ENCODE results near the gene HECTD2. TPM values are rescaled to one million over a fixed set of nuclear protein-coding genes. Genes with fewer than 3 reads are reported as not detected.

HECTD2 gene
- total and polyA plus RNA-seq, 2 of the 8 experiments (the other 6 are each of a cell fraction or from before 2014, with no cell fraction given): 5.7 to 11.9 TPM

DNA sequence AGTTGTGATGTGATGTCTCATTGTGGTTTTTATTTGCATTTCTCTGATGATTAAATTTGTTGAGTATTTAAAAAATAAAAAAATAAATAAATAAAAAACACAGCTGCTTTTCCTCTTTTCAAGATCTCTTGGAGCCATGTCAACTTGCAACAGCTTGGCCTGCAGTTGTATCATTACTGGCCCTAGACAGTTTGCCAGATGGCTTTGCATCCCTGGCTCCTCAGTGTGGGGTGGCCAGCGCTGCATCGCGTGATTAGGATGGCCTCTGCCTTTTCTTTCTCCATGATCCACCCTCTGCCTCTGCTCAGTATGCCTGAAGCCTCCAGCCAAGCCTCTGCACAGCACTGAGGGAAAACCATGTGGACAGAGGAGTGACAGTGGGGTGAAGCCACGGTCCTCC lies 126.0 kb downstream of the HECTD2 start (continued):
- TF ChIP-seq CHD7 (IDR thresholded peaks at IDR 0.05; ENCODE audit: insufficient replicate concordance, low read length): no peak

Measured in H1 (cell line).